GM12801 (cell line): ENCODE measurements around the gene MRC1.

Source experiments
- CTCF ChIP-seq: IDR thresholded peaks from one replicate; pipeline ENCODE4 v1.5.1; 2011; ENCODE audit warnings: control low read depth; ENCODE audit not compliant: insufficient read length; ENCODE audit errors: extremely low read depth

Gene MRC1

GRCh38 chr10:17831896-17832295 is 22.7 kb downstream of the MRC1 start:
- TF ChIP-seq CTCF, result no peak

DNA sequence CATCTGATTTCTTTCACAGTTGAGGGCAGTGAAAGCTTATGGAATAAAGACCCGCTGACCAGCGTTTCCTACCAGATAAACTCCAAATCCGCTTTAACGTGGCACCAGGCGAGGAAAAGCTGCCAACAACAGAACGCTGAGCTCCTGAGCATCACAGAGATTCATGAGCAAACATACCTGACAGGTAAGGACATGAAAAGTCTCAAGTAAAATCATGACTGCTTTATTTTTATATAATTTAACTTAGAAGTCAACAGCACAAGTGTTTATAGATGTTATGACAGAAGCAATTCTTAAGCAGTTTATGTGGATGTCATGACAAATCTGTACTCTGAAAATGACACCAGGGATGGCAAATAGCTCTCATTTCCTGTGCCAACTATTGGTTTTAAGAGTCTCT is 24.5 kb downstream of the MRC1 start:
- TF ChIP-seq CTCF, result no peak

GRCh38 chr10:17835688-17836087 is 26.5 kb downstream of the MRC1 start:
- TF ChIP-seq CTCF, result no peak

DNA sequence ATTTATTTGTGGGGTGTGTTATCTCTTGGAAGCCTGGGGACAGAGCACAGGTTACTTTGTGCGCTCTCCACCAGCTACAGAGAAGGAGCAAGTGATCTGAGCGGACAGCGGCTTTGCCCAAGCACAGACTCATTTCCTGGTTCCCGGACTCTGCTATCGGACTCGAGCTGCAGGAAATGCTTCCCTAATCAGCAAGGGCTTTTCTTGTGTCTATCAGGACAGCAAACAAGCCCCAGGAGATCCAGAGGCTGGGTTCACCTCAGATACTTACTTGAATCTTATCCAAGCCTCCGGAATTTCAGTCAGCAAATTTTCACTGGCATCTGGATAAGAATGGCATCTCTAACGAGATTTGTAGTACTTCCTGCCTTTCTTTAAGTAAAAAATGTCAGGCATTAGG is 27.8 kb downstream of the MRC1 start:
- TF ChIP-seq CTCF, result no peak

GRCh38 chr10:17838080-17838648 is 29.0 kb downstream of the MRC1 start:
- no peak for TF ChIP-seq CTCF

DNA sequence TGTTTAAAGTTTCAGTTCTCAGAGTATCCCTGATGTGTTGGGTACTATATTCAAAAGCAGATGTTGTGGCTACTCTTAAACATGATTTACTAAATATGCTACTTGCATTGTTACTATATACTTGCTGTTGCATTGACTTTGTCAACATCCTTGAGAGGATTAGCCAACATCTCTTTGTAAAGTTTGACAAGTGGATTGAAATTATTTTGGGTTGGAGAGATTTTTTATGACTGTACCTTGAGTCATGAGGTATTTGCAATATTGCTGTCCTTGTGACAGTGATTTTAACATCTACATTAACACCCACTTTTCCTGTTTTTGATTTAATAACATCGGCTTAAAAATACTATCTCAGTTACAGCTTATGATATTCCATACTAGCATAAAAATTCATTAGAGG is 31.9 kb downstream of the MRC1 start:
- TF ChIP-seq CTCF, result no peak

GRCh38 chr10:17842641-17843040 is 33.5 kb downstream of the MRC1 start:
- TF ChIP-seq CTCF, result no peak

GRCh38 chr10:17847585-17848296 is 38.6 kb downstream of the MRC1 start:
- no peak for TF ChIP-seq CTCF
